ENCODE data around the gene SUPV3L1.

DNA sequence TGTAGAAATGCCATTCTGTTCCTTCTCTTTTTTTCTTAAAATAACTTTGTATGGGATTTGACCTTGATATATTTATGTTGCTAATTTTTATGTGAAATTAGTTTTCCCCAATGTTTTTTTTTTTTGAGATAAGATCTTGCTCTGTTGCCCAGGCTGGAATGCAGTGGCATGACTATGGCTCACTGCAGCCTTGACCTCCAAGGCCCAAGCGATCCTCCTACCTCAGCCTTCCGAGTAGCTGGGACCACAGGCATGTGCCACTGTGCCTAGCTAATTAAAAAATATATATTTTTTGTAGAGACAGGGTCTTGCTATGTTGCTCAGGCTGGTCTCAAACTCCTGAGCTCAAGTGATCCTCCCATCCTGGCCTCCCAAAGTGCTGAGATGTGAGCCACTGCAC, 40.1 kb upstream of the SUPV3L1 start:
- TF ChIP-seq CTCF (IDR thresholded peaks at IDR 0.05; ENCODE audit: low read depth, low read length, poor library complexity, severe bottlenecking) (no peak), EZH2phosphoT487 (IDR thresholded peaks at IDR 0.05; ENCODE audit: borderline replicate concordance, low read length) (no peak)
